HG03135 (cell line): ENCODE measurements around the gene PDAP1.
"Not testable (repeated sequence)": the region's sequence is repeated elsewhere in the genome, so short reads cannot be mapped to it uniquely, and the experiment has no call there.

Experiments used
- ATAC-seq: cut with Tn5 transposase; IDR thresholded peaks from one replicate; pipeline ENCODE4 v1.9.1; 2021; ENCODE audit warnings: mild to moderate bottlenecking, moderate library complexity; ENCODE audit not compliant: unreplicated experiment

The PDAP1 gene

DNA sequence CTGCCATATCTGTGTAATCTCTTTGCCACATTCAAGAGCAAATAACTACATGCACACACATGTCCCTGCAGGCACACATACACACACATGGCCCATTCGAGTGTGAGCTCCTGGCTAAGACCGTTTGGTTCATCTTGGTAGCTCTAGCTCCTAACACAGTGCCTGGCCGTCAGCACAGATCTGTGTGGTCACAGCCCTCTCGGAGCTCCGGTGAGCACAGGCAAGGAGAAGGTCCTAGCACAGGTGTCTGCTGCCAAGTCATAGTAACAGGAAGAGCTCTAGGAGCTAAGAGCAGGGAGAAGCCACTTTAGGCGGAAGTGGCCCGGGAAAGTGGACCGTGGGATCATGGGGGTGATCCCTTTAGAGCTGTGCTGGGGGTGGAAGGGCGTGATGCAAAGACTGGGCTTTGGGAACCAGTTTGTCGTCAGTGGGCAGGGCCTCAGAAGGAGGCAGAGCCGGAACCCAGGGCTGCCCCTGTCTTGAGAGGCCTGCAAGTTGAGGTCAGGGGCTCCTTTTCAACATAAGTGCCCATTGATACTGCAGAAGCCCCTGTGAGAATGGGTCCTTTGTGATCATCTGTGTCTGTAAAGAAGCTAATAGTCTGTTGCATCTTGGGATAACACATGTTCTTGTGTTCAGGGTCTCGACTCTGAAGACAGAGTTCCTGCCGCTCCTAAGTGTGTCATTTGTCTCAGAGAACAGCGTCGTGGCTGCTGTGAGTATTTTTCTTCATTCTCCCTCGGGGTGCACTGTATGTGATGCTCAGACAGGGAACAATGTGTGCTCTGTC is 50.5 kb downstream of the PDAP1 start:
- ATAC-seq: no peak

DNA sequence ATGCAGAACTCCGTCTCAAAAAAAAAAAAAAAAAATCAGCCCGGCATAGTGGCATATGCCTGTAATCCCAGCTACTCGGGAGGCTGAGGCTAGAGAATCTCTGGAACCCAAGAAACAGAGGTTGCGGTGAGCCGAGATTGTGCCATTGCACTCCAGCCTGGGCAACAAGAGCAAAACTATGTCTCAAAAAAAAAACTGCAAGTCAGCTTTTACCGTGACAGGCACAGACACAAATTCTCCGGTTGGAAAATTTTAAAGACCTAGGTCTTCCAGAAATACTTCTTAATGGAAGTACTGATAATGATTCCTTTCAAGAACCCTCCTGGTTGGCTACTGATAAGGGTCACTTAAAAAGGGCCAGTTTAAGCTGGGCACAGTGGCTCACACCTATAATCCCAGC is 53.3 kb downstream of the PDAP1 start:
- no peak for ATAC-seq

DNA sequence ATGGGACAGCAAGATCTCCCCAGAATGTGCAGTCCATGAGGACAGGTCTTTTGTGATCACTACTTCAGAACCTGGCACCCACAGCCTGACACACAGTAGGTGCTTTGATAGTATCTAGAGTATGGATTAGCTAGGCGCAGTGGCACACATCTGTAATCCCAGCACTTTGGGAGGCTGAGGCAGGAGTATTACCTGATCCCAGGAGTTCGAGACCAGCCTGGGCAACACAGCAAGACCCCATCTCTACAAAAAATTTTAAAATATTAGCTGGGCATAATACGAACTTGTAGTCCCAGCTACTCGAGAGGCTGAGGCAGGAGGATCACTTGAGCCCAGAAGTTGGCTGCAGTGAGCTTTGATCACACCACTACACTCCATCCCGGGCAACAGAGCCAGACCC is 56.1 kb downstream of the PDAP1 start:
- ATAC-seq: no peak

DNA sequence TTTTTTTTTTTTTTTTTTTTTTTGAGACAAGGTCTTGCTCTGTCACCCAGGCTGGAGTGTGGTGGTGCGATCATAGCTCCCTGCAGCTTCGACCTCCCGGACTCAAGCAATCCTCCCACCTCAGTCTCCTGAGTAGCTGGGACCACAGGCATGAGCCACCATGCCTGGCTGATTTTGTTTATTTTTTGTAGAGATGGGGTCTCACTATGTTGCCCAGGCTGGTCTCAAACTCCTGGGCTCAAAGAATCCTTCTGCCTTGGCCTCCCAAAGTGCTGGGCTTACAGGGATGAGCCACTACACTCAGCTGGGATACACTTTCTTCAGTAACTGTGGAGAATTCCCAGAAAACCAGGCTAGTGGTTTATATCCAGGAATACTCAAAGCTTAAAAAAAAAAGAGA is 57.8 kb downstream of the PDAP1 start:
- not testable (repeated sequence) for ATAC-seq
